ENCODE results near the gene RACGAP1. TPM values are rescaled to one million over a fixed set of nuclear protein-coding genes. Genes with fewer than 3 reads are reported as not detected.

The RACGAP1 gene
- total and polyA plus RNA-seq, 2 donors (not counting 1 experiment from before 2014, with no cell fraction given), result 4.1 to 14.2 TPM

DNA sequence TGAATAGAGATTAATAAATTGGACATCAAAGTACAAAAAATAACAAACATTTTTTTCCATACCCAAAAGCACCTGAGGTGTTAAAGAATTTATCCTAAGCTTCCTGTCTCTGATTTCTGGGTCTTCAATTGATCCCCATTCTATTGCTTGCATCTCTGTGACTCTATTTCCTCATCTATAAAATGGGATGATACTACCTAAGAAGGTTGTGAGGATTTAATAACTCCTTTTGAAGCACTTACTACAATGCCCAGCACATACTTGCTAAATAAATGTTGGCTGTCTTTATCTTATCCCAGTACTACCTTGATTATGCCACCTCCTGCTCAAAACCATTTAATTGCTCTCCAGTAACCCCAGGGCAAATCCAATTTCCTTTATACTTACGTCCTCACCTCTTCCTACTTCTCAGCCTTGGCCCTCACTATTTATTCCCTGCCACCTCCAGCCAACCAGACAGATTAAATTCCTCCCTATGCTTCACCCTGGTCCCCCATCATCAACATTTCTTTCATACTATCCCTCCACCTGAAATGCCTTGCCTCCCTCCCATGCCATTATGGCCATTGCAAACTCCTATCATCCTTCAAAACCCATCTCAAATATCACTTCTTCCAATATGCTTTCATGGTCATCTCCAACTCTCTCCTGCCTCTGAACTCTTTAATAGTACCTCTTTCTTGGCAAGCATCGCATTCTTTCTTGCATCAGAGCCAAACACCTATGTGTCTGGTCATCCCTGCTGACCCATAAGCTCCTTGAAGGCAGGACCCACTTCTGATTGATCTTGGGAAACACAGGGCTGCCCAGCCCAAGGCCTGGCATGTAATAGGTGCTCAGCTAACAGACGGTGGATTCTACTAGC lies 24.2 kb upstream of the RACGAP1 start:
- Histone ChIP-seq H3K4me2 (replicated peaks; ENCODE audit: low read depth, low read length, poor library complexity, severe bottlenecking) (no peak overlapping the region), H3K4me3 (ENCODE audit: control extremely low read depth in 1 of 5, extremely low read depth in 1 of 5, insufficient read depth in 1 of 5, low read depth in 2 of 5, low read length in 4 of 5) (no peak overlapping the region), H3K79me2 (ENCODE audit: control insufficient read depth, insufficient read depth, low read length) (no peaks in the 10 kb centered on the region), H3K27ac (ENCODE audit: low read length in 2 of 2) (no peak overlapping the region), H3K4me1 (ENCODE audit: control insufficient read depth in 2 of 2, insufficient read depth in 2 of 2, low read length in 2 of 2) (peaks cover 0 to 3% of the 10 kb centered on the region in 2 donors), H2AFZ (ENCODE audit: insufficient read depth, low read depth, low read length, poor library complexity, severe bottlenecking) (no peak overlapping the region), H3K9ac (ENCODE audit: low read length) (no peak overlapping the region), H3K36me3 (replicated peaks in 1 of 2; ENCODE audit: control extremely low read depth in 1 of 2, control insufficient read depth in 1 of 2, extremely low read depth in 1 of 2, insufficient read depth in 2 of 2, low read length in 1 of 2) (no peaks in the 10 kb centered on the region), H3K27me3 (replicated peaks in 1 of 4; ENCODE audit: control extremely low read depth in 1 of 4, control insufficient read depth in 3 of 4, insufficient read depth in 4 of 4, low read length in 3 of 4) (peaks cover 0 to 32% (median 23%) of the 10 kb centered on the region in 4 experiments), H3K9me3 (ENCODE audit: control extremely low read depth in 1 of 3, control insufficient read depth in 2 of 3, insufficient read depth in 1 of 3, low read length in 2 of 3) (no peaks in the 10 kb centered on the region), H4K20me1 (ENCODE audit: control insufficient read depth, insufficient read depth, low read length, poor library complexity, severe bottlenecking) (no peaks in the 10 kb centered on the region)
- H3K4me1 Mint-ChIP-seq, result peaks cover 4% of the 10 kb centered on the region
- ChIA-PET POLR2A (interaction anchor here (0.7 kb wide), 1 partner anchor 25 kb away, joined by 3 read pairs; no protein-coding TSS in a partner anchor), CTCF (interaction anchor here (0.7 to 1.9 kb wide), 4 partner anchors 8 to 82 kb away, joined by 3 to 10 read pairs (median 5); no protein-coding TSS in a partner anchor)
- intact Hi-C loops (cut with micrococcal nuclease), result no loop called here
- DNase-seq (no peak), ATAC-seq (ENCODE audit: low read depth) (no peak)
- H3K9me3 Mint-ChIP-seq (ENCODE audit: insufficient read depth), result no peaks in the 10 kb centered on the region
- H3K4me3 Mint-ChIP-seq, result no peak overlapping the region
- TF ChIP-seq, protein P1, sequence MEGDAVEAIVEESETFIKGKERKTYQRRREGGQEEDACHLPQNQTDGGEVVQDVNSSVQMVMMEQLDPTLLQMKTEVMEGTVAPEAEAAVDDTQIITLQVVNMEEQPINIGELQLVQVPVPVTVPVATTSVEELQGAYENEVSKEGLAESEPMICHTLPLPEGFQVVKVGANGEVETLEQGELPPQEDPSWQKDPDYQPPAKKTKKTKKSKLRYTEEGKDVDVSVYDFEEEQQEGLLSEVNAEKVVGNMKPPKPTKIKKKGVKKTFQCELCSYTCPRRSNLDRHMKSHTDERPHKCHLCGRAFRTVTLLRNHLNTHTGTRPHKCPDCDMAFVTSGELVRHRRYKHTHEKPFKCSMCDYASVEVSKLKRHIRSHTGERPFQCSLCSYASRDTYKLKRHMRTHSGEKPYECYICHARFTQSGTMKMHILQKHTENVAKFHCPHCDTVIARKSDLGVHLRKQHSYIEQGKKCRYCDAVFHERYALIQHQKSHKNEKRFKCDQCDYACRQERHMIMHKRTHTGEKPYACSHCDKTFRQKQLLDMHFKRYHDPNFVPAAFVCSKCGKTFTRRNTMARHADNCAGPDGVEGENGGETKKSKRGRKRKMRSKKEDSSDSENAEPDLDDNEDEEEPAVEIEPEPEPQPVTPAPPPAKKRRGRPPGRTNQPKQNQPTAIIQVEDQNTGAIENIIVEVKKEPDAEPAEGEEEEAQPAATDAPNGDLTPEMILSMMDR (IDR thresholded peaks at IDR 0.05), result no peak
- TF ChIP-seq EZH2 (IDR thresholded peaks at IDR 0.05; ENCODE audit: borderline replicate concordance, insufficient read depth, low read depth, low read length, poor library complexity, severe bottlenecking), result no peak
- peaks cover 42% of the 10 kb centered on the region for H3K27me3 Mint-ChIP-seq
- H3K27ac Mint-ChIP-seq, result no peak overlapping the region
- 85% methylated on average over 3 of the region's 3 CpGs for WGBS (ENCODE audit: insufficient coverage)

DNA sequence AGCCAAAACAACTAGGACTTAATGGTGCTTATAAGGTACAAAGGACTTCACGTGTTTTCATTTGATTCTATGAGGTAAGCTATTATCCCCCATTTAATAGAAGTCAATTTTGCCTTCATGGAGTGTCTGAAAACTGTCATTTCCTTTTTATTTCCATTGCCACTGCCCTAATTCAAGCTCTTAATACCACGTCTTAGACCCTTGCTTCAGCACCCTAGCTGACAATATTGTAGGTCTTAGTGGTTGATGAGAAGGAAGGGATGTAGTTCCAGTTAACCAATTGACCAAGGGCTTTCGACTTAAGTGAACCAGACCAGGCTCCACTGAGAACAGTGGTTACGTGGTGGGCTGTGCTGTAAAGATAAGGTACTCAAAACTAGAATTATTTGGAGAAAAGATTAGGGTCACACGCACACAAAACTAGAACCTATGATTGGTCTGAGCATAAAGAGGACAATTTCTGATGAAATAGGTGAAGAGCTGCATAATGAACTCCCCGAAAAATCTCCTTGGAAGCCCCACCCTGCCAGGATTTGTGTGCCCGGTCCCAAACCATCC lies 22.5 kb upstream of the RACGAP1 start:
- ChIA-PET POLR2A (no interaction called here), CTCF (interaction anchor here (0.7 to 2.3 kb wide), 3 partner anchors 9 to 81 kb away, joined by 3 to 7 read pairs (median 4); no protein-coding TSS in a partner anchor)
- Histone ChIP-seq H3K36me3 (replicated peaks in 1 of 2; ENCODE audit: control extremely low read depth in 1 of 2, control insufficient read depth in 1 of 2, extremely low read depth in 1 of 2, insufficient read depth in 2 of 2, low read length in 1 of 2) (no peaks in the 10 kb centered on the region), H3K9me3 (ENCODE audit: control extremely low read depth in 1 of 3, control insufficient read depth in 2 of 3, insufficient read depth in 1 of 3, low read length in 2 of 3) (no peaks in the 10 kb centered on the region), H3K27ac (ENCODE audit: low read length in 2 of 2) (no peak overlapping the region), H3K27me3 (replicated peaks in 1 of 4; ENCODE audit: control extremely low read depth in 1 of 4, control insufficient read depth in 3 of 4, insufficient read depth in 4 of 4, low read length in 3 of 4) (peaks cover 0 to 32% (median 21%) of the 10 kb centered on the region in 4 experiments), H3K4me1 (ENCODE audit: control insufficient read depth in 2 of 2, insufficient read depth in 2 of 2, low read length in 2 of 2) (peaks cover 0 to 3% of the 10 kb centered on the region in 2 donors), H3K4me2 (replicated peaks; ENCODE audit: low read depth, low read length, poor library complexity, severe bottlenecking) (no peak overlapping the region), H3K9ac (ENCODE audit: low read length) (no peak overlapping the region), H3K4me3 (ENCODE audit: control extremely low read depth in 1 of 5, extremely low read depth in 1 of 5, insufficient read depth in 1 of 5, low read depth in 2 of 5, low read length in 4 of 5) (no peak overlapping the region), H4K20me1 (ENCODE audit: control insufficient read depth, insufficient read depth, low read length, poor library complexity, severe bottlenecking) (no peaks in the 10 kb centered on the region), H2AFZ (ENCODE audit: insufficient read depth, low read depth, low read length, poor library complexity, severe bottlenecking) (no peak overlapping the region), H3K79me2 (ENCODE audit: control insufficient read depth, insufficient read depth, low read length) (no peaks in the 10 kb centered on the region)
- no peak for ATAC-seq (ENCODE audit: low read depth)
- intact Hi-C loops (cut with micrococcal nuclease), result no loop called here
- Mint-ChIP-seq H3K4me1 (peaks cover 4% of the 10 kb centered on the region), H3K4me3 (no peak overlapping the region), H3K27me3 (peaks cover 32% of the 10 kb centered on the region), H3K9me3 (ENCODE audit: insufficient read depth) (no peaks in the 10 kb centered on the region), H3K27ac (no peak overlapping the region)
- WGBS (ENCODE audit: insufficient coverage), result 67% methylated on average over 1 of the region's 7 CpGs
- TF ChIP-seq, protein P1 (IDR thresholded peaks at IDR 0.05), result no peak
- no peak for TF ChIP-seq EZH2 (IDR thresholded peaks at IDR 0.05; ENCODE audit: borderline replicate concordance, insufficient read depth, low read depth, low read length, poor library complexity, severe bottlenecking)
- no peak for DNase-seq

All from B cell (primary cell).